Measurements from ENCODE around the gene HS2ST1.
"Not testable (repeated sequence)": the region's sequence is repeated elsewhere in the genome, so short reads cannot be mapped to it uniquely, and the experiment has no call there.

Gene HS2ST1

GRCh38 chr1:86963841-86964240 lies 49.4 kb downstream of the HS2ST1 start:
- not testable (repeated sequence) for H3K4me3 ChIP-seq, H3K27ac ChIP-seq

- H3K27ac ChIP-seq: no peak overlapping the region
- no peak overlapping the region for H3K4me3 ChIP-seq
These were observed 50.8 kb downstream of the HS2ST1 start for GRCh38 chr1:86965012-86965826.

- H3K4me3 ChIP-seq: no peak overlapping the region
- H3K27ac ChIP-seq: no peak overlapping the region
These were observed 51.4 kb downstream of the HS2ST1 start for GRCh38 chr1:86965827-86966182.

GRCh38 chr1:86970938-86971337 lies 56.5 kb downstream of the HS2ST1 start:
- Histone ChIP-seq H3K4me3 (no peak overlapping the region), H3K27ac (no peak overlapping the region)

- no peak overlapping the region for H3K4me3 ChIP-seq
- H3K27ac ChIP-seq: no peak overlapping the region
These were observed 57.3 kb downstream of the HS2ST1 start for GRCh38 chr1:86971778-86972177.

GRCh38 chr1:86972262-86972661 lies 57.8 kb downstream of the HS2ST1 start:
- Histone ChIP-seq H3K27ac (no peak overlapping the region), H3K4me3 (no peak overlapping the region)

- H3K27ac ChIP-seq: no peak overlapping the region
- no peak overlapping the region for H3K4me3 ChIP-seq
These were observed 61.6 kb downstream of the HS2ST1 start for GRCh38 chr1:86975993-86976550.

- Histone ChIP-seq H3K4me3 (no peak overlapping the region), H3K27ac (no peak overlapping the region)
These were observed 62.2 kb downstream of the HS2ST1 start for GRCh38 chr1:86976664-86977063.

- Histone ChIP-seq H3K4me3 (no peak overlapping the region), H3K27ac (no peak overlapping the region)
These were observed 67.2 kb downstream of the HS2ST1 start for GRCh38 chr1:86981482-86982213.

- not testable (repeated sequence) for H3K4me3 ChIP-seq, H3K27ac ChIP-seq
These were observed 69.2 kb downstream of the HS2ST1 start for GRCh38 chr1:86983677-86984076.

- H3K27ac ChIP-seq: no peak overlapping the region
- no peak overlapping the region for H3K4me3 ChIP-seq
These were observed 73.0 kb downstream of the HS2ST1 start for GRCh38 chr1:86987446-86987845.

- no peak overlapping the region for H3K27ac ChIP-seq
- no peak overlapping the region for H3K4me3 ChIP-seq
These were observed 74.4 kb downstream of the HS2ST1 start for GRCh38 chr1:86988835-86989234.

GRCh38 chr1:86989690-86990089 lies 75.3 kb downstream of the HS2ST1 start:
- H3K4me3 ChIP-seq, H3K27ac ChIP-seq: not testable (repeated sequence)

- Histone ChIP-seq H3K4me3 (no peak overlapping the region), H3K27ac (no peak overlapping the region)
These were observed 76.4 kb downstream of the HS2ST1 start for GRCh38 chr1:86990826-86991225.

- Histone ChIP-seq H3K27ac (no peak overlapping the region), H3K4me3 (no peak overlapping the region)
These were observed 77.2 kb downstream of the HS2ST1 start for GRCh38 chr1:86991549-86992186.

- Histone ChIP-seq H3K4me3 (no peak overlapping the region), H3K27ac (no peak overlapping the region)
These were observed 78.4 kb downstream of the HS2ST1 start for GRCh38 chr1:86992861-86993260.

GRCh38 chr1:86993269-86993985 lies 79.0 kb downstream of the HS2ST1 start:
- H3K27ac ChIP-seq: no peak overlapping the region
- no peak overlapping the region for H3K4me3 ChIP-seq

- Histone ChIP-seq H3K27ac (no peak overlapping the region), H3K4me3 (no peak overlapping the region)
These were observed 79.6 kb downstream of the HS2ST1 start for GRCh38 chr1:86994061-86994460.

- no peak overlapping the region for H3K4me3 ChIP-seq
- H3K27ac ChIP-seq: no peak overlapping the region
These were observed 83.1 kb downstream of the HS2ST1 start for GRCh38 chr1:86997538-86997937.

- H3K27ac ChIP-seq: no peak overlapping the region
- H3K4me3 ChIP-seq: no peak overlapping the region
These were observed 83.8 kb downstream of the HS2ST1 start for GRCh38 chr1:86998280-86998679.

Data from skin epidermis (tissue), 12 donors.